ENCODE results near the gene TCP1. TPM values are rescaled to one million over a fixed set of nuclear protein-coding genes. Genes with fewer than 3 reads are reported as not detected.

The TCP1 gene
- total RNA-seq, 1 experiment from 2014 or later = 412 TPM

DNA sequence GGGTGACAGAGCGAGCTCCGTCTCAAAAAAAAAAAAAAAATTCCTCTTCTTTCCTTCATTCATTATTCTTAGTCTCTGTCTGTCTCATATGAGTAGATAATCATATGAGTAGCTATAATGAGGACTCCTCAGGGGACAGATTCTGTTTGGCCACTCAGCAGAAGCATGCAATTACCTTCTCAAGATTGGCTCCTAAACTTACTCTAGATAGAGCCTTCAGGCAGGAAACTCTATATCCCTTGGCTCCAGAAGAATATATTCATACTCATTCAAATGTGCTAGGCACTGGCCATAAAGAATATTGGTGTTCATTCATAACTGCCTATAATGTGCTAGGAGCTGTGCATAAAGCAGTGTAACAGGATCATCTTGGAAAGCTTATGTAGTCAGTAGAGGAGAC is 29.8 kb downstream of the TCP1 start:
- peak overlapping the region in 2 of 3 experiments; percentile 71 to 92; a peak in 4 of 7 replicates for H3K27ac Mint-ChIP-seq
- H2BK120ac ChIP-seq (ENCODE audit: low read depth, low read length, poor library complexity, severe bottlenecking) = no peak overlapping the region
- H4K8ac ChIP-seq (replicated peaks; ENCODE audit: insufficient read length, low read depth, low read length) = no peak overlapping the region
- H3K14ac ChIP-seq (ENCODE audit: insufficient read depth, low read length) = no peak overlapping the region
- peak overlapping the region in 1 of 2 experiments; percentile 36; a peak in 1 of 5 replicates for H3K4me3 Mint-ChIP-seq
- H3K79me1 ChIP-seq (ENCODE audit: insufficient read depth, low read depth, low read length, poor library complexity, severe bottlenecking) = peaks cover 3% of the 10 kb centered on the region
- peaks cover 3% of the 10 kb centered on the region; the same call in 1 of the 2 replicates for H3K79me2 ChIP-seq (ENCODE audit: insufficient read depth, low read length)
- H3K9me3 Mint-ChIP-seq = no peaks in the 10 kb centered on the region; a peak in 1 of 5 replicates
- no peak overlapping the region for H2BK12ac ChIP-seq (ENCODE audit: insufficient read length, low read depth, low read length)
- H3K23me2 ChIP-seq (ENCODE audit: insufficient read length, low read depth, low read length, poor library complexity, severe bottlenecking) = peaks cover 15% of the 10 kb centered on the region
- no peak overlapping the region for H2BK20ac ChIP-seq (ENCODE audit: low read depth, low read length, poor library complexity, severe bottlenecking)
- peaks cover 2% of the 10 kb centered on the region; the same call in 1 of the 2 replicates for H3K4me1 ChIP-seq (ENCODE audit: insufficient read depth, low read length)
- H3K23ac ChIP-seq (ENCODE audit: insufficient read length, low read depth, low read length) = no peak overlapping the region
- no peak overlapping the region for H3K18ac ChIP-seq (ENCODE audit: insufficient read length, low read depth, low read length)
- H2AK5ac ChIP-seq (ENCODE audit: insufficient read length, low read length) = no peak overlapping the region
- H3K36me3 Mint-ChIP-seq (ENCODE audit: insufficient read depth in 1 of 3, low read depth in 3 of 3) = peaks cover 42 to 60% (median 59%) of the 10 kb centered on the region in 3 experiments
- H2AFZ ChIP-seq (ENCODE audit: low read length) = no peak overlapping the region
- H3K27me3 ChIP-seq (ENCODE audit: insufficient read depth, low read length) = no peaks in the 10 kb centered on the region; the same call in 1 of the 2 replicates
- no peak overlapping the region for H2BK15ac ChIP-seq (ENCODE audit: low read depth, low read length)
- H3K27ac ChIP-seq (ENCODE audit: insufficient read length, low read depth, low read length) = peak overlapping the region; percentile 29
- no peaks in the 10 kb centered on the region for H3K9me3 ChIP-seq (ENCODE audit: control insufficient read depth, low read depth, low read length)
- no peak overlapping the region for H3K9ac ChIP-seq (ENCODE audit: extremely low read depth, insufficient read length, low read length)
- TF ChIP-seq, protein P1, sequence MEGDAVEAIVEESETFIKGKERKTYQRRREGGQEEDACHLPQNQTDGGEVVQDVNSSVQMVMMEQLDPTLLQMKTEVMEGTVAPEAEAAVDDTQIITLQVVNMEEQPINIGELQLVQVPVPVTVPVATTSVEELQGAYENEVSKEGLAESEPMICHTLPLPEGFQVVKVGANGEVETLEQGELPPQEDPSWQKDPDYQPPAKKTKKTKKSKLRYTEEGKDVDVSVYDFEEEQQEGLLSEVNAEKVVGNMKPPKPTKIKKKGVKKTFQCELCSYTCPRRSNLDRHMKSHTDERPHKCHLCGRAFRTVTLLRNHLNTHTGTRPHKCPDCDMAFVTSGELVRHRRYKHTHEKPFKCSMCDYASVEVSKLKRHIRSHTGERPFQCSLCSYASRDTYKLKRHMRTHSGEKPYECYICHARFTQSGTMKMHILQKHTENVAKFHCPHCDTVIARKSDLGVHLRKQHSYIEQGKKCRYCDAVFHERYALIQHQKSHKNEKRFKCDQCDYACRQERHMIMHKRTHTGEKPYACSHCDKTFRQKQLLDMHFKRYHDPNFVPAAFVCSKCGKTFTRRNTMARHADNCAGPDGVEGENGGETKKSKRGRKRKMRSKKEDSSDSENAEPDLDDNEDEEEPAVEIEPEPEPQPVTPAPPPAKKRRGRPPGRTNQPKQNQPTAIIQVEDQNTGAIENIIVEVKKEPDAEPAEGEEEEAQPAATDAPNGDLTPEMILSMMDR (conservative IDR thresholded peaks at IDR 0.05) = no peak
- H3K27me3 Mint-ChIP-seq (ENCODE audit: low read depth) = no peaks in the 10 kb centered on the region
- H4K91ac ChIP-seq (ENCODE audit: insufficient read length, low read depth, low read length) = no peak overlapping the region
- H2BK5ac ChIP-seq (ENCODE audit: insufficient read length, low read length) = no peak overlapping the region
- no peak overlapping the region for H3T11ph ChIP-seq (ENCODE audit: low read length)
- no peak overlapping the region for H4K5ac ChIP-seq (ENCODE audit: insufficient read length, low read depth, low read length)
- no CpG with 5 or more reads among the region's 2 CpGs for WGBS (ENCODE audit: extremely low coverage, insufficient read length, low lambda C conversion rate)
- H4K20me1 ChIP-seq (ENCODE audit: control insufficient read depth, insufficient read depth, insufficient read length) = peaks cover 2% of the 10 kb centered on the region
- H3K4me1 Mint-ChIP-seq = peaks cover 31 to 32% of the 10 kb centered on the region in 2 experiments
- no peak overlapping the region for H3K56ac ChIP-seq (ENCODE audit: insufficient read length, low read depth, low read length)
- H3K4me2 ChIP-seq (ENCODE audit: insufficient read depth, insufficient read length, low read length) = no peak overlapping the region
- no peak overlapping the region for H3K4ac ChIP-seq (ENCODE audit: low read depth, low read length)
- DNase-seq = no peak

Measured in H9 (cell line).